ENCODE measurements around the gene VENTX. TPM values are rescaled to one million over a fixed set of nuclear protein-coding genes. Genes with fewer than 3 reads are reported as not detected.

VENTX gene
- total RNA-seq, 4 donors from 2014 or later: 0.13 to 0.95 (median 0.82) TPM; not detected in 1

DNA sequence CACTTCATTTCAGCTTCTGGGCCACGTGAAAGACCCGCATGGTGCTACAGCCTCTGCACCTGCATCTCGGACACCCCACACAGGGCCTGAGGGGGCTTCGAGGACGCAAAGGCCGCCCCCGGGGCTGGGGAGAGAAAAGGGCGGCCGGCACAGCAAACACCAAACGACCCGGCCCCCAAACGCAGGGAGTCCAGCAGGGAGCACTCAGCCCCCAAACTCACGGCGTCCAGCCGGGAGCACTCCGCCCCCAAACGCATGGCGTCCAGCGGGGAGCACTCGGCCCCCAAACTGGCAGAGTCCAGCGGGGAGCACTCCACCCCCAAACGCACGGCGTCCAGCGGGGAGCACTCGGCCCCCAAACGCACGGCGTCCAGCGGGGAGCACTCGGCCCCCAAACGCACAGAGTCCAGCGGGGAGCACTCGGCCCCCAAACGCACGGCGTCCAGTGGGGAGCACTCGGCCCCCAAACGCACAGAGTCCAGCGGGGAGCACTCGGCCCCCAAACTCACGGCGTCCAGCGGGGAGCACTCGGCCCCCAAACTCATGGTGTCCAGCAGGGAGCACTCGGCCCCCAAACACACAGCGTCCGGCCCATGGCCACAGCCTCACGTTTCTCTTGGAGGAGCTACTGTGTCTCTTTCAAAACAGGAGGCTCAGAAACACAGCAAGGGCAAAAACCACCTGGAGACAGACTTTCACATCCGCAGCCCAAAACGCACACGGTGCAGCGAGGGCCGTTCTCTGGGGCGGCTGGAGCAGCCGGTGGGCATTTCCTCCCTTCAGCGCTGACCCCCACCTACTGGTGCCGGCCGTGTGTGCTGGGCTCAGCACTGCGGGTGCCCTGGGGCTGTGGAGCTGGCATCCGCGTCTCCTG lies 34.6 kb upstream of the VENTX start:
- TF ChIP-seq, protein P1, sequence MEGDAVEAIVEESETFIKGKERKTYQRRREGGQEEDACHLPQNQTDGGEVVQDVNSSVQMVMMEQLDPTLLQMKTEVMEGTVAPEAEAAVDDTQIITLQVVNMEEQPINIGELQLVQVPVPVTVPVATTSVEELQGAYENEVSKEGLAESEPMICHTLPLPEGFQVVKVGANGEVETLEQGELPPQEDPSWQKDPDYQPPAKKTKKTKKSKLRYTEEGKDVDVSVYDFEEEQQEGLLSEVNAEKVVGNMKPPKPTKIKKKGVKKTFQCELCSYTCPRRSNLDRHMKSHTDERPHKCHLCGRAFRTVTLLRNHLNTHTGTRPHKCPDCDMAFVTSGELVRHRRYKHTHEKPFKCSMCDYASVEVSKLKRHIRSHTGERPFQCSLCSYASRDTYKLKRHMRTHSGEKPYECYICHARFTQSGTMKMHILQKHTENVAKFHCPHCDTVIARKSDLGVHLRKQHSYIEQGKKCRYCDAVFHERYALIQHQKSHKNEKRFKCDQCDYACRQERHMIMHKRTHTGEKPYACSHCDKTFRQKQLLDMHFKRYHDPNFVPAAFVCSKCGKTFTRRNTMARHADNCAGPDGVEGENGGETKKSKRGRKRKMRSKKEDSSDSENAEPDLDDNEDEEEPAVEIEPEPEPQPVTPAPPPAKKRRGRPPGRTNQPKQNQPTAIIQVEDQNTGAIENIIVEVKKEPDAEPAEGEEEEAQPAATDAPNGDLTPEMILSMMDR (IDR thresholded peaks at IDR 0.05): no peak
- TF ChIP-seq POLR2A (IDR thresholded peaks at IDR 0.05): no peak
- intact Hi-C loops (cut with DNase I): no loop called here
- Histone ChIP-seq H3K4me3 (no peak overlapping the region), H3K4me1 (no peaks in the 10 kb centered on the region), H3K36me3 (no peaks in the 10 kb centered on the region), H3K27ac (no peak overlapping the region), H3K27me3 (peaks cover 0 to 39% (median 0%) of the 10 kb centered on the region in 4 donors), H3K9me3 (no peaks in the 10 kb centered on the region)
- DNase-seq: no peak
- WGBS, 2 donors: 80% methylated on average over 2 of the region's 62 CpGs

DNA sequence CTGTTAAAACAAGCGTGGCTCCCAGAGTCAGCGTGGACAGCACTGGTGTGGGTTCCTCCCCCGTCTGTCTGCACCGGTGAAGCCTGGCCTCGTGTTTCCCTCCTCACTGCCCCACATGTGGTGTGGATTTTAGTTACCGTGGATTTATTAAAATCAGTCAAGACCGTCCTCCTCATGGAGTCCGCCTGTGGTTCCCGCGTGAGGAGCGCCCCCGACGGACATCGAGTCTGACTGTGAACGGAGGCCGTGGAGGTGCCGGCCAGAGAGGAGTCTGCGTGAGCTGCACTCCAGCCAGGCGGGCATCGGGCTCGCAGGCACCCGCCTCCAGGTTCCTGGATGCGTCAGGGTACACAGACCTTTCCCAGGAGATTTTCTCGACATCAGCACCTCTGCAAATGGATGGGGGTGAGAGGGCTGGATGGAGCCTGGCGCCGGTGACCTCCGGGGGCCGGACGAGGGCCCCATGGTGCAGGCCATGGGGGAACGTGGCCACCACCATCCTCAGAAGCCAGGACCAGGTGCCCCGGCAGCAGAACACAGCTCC lies 33.9 kb upstream of the VENTX start:
- Histone ChIP-seq H3K9me3 (no peaks in the 10 kb centered on the region), H3K4me3 (no peak overlapping the region), H3K27me3 (peaks cover 0 to 32% (median 0%) of the 10 kb centered on the region in 4 donors), H3K4me1 (no peaks in the 10 kb centered on the region), H3K27ac (no peak overlapping the region), H3K36me3 (no peaks in the 10 kb centered on the region)
- TF ChIP-seq, protein P1 (IDR thresholded peaks at IDR 0.05): no peak
- TF ChIP-seq POLR2A (IDR thresholded peaks at IDR 0.05): no peak
- DNase-seq: no peak
- intact Hi-C loops (cut with DNase I): no loop called here
- WGBS, 2 donors: 63 to 74% methylated on average over 7 to 13 of the region's 31 CpGs

- no peaks in the 10 kb centered on the region for H3K4me1 ChIP-seq
- intact Hi-C loops (cut with DNase I): no loop called here
- no peaks in the 10 kb centered on the region for H3K9me3 ChIP-seq
- no peaks in the 10 kb centered on the region for H3K36me3 ChIP-seq
- H3K27ac ChIP-seq: no peak overlapping the region
- WGBS, 2 donors: 86 to 92% methylated on average over 4 to 17 of the region's 38 CpGs
- no peak overlapping the region for H3K4me3 ChIP-seq
- H3K27me3 ChIP-seq: peaks cover 0 to 25% (median 0%) of the 10 kb centered on the region in 4 donors
- TF ChIP-seq POLR2A (IDR thresholded peaks at IDR 0.05): no peak
- TF ChIP-seq, protein P1 (IDR thresholded peaks at IDR 0.05): no peak
- DNase-seq: no peak
Measured at GRCh38 chr10:133204226-133205015, 33.2 kb upstream of the VENTX start.

GRCh38 chr10:133205146-133205545 lies 32.5 kb upstream of the VENTX start:
- TF ChIP-seq, protein P1 (IDR thresholded peaks at IDR 0.05): no peak
- no peak for TF ChIP-seq POLR2A (IDR thresholded peaks at IDR 0.05)
- 76 to 100% methylated on average over 2 to 5 of the region's 23 CpGs for WGBS, 2 donors
- H3K27me3 ChIP-seq: peaks cover 0 to 18% (median 0%) of the 10 kb centered on the region in 4 donors
- H3K36me3 ChIP-seq: no peaks in the 10 kb centered on the region
- H3K27ac ChIP-seq: no peak overlapping the region
- H3K4me1 ChIP-seq: no peaks in the 10 kb centered on the region
- no peaks in the 10 kb centered on the region for H3K9me3 ChIP-seq
- intact Hi-C loops (cut with DNase I): no loop called here
- no peak overlapping the region for H3K4me3 ChIP-seq
- no peak for DNase-seq
